ENCODE data around the gene GIT2. TPM values are rescaled to one million over a fixed set of nuclear protein-coding genes. Genes with fewer than 3 reads are reported as not detected.

The GIT2 gene
- total RNA-seq, 1 experiment from 2014 or later = 40.0 TPM

GRCh38 chr12:109914461-109914860 is 81.7 kb downstream of the GIT2 start:
- ATAC-seq (no peak), DNase-seq (ENCODE audit: low read depth, low spot score) (no peak)
- Histone ChIP-seq H3K27ac (ENCODE audit: low read length) (no peak overlapping the region), H3K4me1 (ENCODE audit: control insufficient read depth, insufficient read depth, low read length) (no peaks in the 10 kb centered on the region), H3K36me3 (ENCODE audit: control insufficient read depth, insufficient read depth, low read length) (peaks cover 4% of the 10 kb centered on the region), H3K9me3 (ENCODE audit: control insufficient read depth, insufficient read depth, low read depth, low read length) (no peaks in the 10 kb centered on the region), H3K4me3 (ENCODE audit: low read depth in 2 of 2, low read length in 2 of 2) (no peak overlapping the region), H3K27me3 (ENCODE audit: control insufficient read depth, insufficient read depth, low read length) (no peaks in the 10 kb centered on the region)
- POLR2A ChIA-PET = no interaction called here
- intact Hi-C loops (cut with micrococcal nuclease; ENCODE audit: unreplicated experiment) = no loop called here
- no TSS peak for BruUV-seq (replicated peaks)
- TF ChIP-seq, protein P1, sequence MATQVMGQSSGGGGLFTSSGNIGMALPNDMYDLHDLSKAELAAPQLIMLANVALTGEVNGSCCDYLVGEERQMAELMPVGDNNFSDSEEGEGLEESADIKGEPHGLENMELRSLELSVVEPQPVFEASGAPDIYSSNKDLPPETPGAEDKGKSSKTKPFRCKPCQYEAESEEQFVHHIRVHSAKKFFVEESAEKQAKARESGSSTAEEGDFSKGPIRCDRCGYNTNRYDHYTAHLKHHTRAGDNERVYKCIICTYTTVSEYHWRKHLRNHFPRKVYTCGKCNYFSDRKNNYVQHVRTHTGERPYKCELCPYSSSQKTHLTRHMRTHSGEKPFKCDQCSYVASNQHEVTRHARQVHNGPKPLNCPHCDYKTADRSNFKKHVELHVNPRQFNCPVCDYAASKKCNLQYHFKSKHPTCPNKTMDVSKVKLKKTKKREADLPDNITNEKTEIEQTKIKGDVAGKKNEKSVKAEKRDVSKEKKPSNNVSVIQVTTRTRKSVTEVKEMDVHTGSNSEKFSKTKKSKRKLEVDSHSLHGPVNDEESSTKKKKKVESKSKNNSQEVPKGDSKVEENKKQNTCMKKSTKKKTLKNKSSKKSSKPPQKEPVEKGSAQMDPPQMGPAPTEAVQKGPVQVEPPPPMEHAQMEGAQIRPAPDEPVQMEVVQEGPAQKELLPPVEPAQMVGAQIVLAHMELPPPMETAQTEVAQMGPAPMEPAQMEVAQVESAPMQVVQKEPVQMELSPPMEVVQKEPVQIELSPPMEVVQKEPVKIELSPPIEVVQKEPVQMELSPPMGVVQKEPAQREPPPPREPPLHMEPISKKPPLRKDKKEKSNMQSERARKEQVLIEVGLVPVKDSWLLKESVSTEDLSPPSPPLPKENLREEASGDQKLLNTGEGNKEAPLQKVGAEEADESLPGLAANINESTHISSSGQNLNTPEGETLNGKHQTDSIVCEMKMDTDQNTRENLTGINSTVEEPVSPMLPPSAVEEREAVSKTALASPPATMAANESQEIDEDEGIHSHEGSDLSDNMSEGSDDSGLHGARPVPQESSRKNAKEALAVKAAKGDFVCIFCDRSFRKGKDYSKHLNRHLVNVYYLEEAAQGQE (IDR thresholded peaks at IDR 0.05; ENCODE audit: insufficient read depth in 1 of 2, low read depth in 2 of 2, low read length in 1 of 2) = no peak
- TF ChIP-seq SIN3A (IDR thresholded peaks at IDR 0.05; ENCODE audit: borderline replicate concordance, insufficient read depth, low read depth, low read length) (no peak), POLR2AphosphoS5 (IDR thresholded peaks at IDR 0.05; ENCODE audit: low read depth, low read length) (no peak), TCF7L2 (IDR thresholded peaks at IDR 0.05; ENCODE audit: low read depth, low read length) (no peak)
- TF ChIP-seq, protein P2, sequence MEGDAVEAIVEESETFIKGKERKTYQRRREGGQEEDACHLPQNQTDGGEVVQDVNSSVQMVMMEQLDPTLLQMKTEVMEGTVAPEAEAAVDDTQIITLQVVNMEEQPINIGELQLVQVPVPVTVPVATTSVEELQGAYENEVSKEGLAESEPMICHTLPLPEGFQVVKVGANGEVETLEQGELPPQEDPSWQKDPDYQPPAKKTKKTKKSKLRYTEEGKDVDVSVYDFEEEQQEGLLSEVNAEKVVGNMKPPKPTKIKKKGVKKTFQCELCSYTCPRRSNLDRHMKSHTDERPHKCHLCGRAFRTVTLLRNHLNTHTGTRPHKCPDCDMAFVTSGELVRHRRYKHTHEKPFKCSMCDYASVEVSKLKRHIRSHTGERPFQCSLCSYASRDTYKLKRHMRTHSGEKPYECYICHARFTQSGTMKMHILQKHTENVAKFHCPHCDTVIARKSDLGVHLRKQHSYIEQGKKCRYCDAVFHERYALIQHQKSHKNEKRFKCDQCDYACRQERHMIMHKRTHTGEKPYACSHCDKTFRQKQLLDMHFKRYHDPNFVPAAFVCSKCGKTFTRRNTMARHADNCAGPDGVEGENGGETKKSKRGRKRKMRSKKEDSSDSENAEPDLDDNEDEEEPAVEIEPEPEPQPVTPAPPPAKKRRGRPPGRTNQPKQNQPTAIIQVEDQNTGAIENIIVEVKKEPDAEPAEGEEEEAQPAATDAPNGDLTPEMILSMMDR (IDR thresholded peaks at IDR 0.05) = no peak
- CTCF ChIA-PET = no interaction called here
- in situ Hi-C loops (cut with HindIII; ENCODE audit: low pct_unique_long_range_greater_than_20kb, low sequenced_read_pairs) = no loop called here

GRCh38 chr12:109912855-109913321 is 83.3 kb downstream of the GIT2 start:
- Histone ChIP-seq H3K27ac (ENCODE audit: low read length) (no peak overlapping the region), H3K4me1 (ENCODE audit: control insufficient read depth, insufficient read depth, low read length) (no peaks in the 10 kb centered on the region), H3K4me3 (ENCODE audit: low read depth in 2 of 2, low read length in 2 of 2) (no peak overlapping the region), H3K36me3 (ENCODE audit: control insufficient read depth, insufficient read depth, low read length) (peaks cover 4% of the 10 kb centered on the region), H3K27me3 (ENCODE audit: control insufficient read depth, insufficient read depth, low read length) (no peaks in the 10 kb centered on the region), H3K9me3 (ENCODE audit: control insufficient read depth, insufficient read depth, low read depth, low read length) (no peaks in the 10 kb centered on the region)
- CTCF ChIA-PET = no interaction called here
- TF ChIP-seq SIN3A (IDR thresholded peaks at IDR 0.05; ENCODE audit: borderline replicate concordance, insufficient read depth, low read depth, low read length) = no peak
- TF ChIP-seq, protein P2 (IDR thresholded peaks at IDR 0.05) = no peak
- TF ChIP-seq POLR2AphosphoS5 (IDR thresholded peaks at IDR 0.05; ENCODE audit: low read depth, low read length) = no peak
- TF ChIP-seq, protein P1 (IDR thresholded peaks at IDR 0.05; ENCODE audit: insufficient read depth in 1 of 2, low read depth in 2 of 2, low read length in 1 of 2) = no peak
- no peak for TF ChIP-seq TCF7L2 (IDR thresholded peaks at IDR 0.05; ENCODE audit: low read depth, low read length)
- POLR2A ChIA-PET = no interaction called here
- DNase-seq (ENCODE audit: low read depth, low spot score) = no peak
- no peak for ATAC-seq
- intact Hi-C loops (cut with micrococcal nuclease; ENCODE audit: unreplicated experiment) (no loop called here), in situ Hi-C loops (cut with HindIII; ENCODE audit: low pct_unique_long_range_greater_than_20kb, low sequenced_read_pairs) (no loop called here)
- no TSS peak for BruUV-seq (replicated peaks)

Data from Panc1 (cell line).